ENCODE measurements around the gene RIN2. TPM values are rescaled to one million over a fixed set of nuclear protein-coding genes. Genes with fewer than 3 reads are reported as not detected.

Gene RIN2
- total and polyA plus RNA-seq, 7 experiments from 2014 or later: 0.57 to 20.8 (median 1.3) TPM; not detected in 3

DNA sequence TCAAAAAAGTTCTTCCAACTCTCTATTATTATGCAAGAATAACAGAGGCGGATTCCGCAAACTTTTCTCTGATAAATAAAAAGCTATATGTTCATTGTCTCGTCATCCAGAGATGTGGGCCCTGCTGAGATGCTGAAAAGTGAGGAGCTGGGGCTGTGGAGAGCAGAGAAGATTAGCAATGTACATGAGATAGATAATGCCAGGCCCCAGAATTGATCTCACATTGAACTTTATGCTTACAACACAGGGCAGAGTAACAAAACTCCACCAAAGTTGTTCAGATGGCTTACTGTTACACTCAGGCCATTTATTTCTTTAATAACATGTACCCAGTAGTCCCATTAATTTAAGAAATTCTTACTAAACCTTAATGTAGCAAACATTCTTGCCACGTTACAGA is 32.7 kb upstream of the RIN2 start:
- no peak overlapping the region for H3K4me3 Mint-ChIP-seq
- intact Hi-C loops (cut with micrococcal nuclease): no loop called here
- no peak for DNase-seq
- Histone ChIP-seq H3K27me3 (ENCODE audit: control insufficient read depth in 2 of 2, insufficient read depth in 2 of 2, low read length in 2 of 2) (no peaks in the 10 kb centered on the region), H3K4me3 (ENCODE audit: low read length) (no peak overlapping the region), H3K9me3 (ENCODE audit: control insufficient read depth in 2 of 3, low read length in 3 of 3) (no peaks in the 10 kb centered on the region), H3K27ac (ENCODE audit: low read depth, low read length) (no peak overlapping the region), H3K36me3 (ENCODE audit: control insufficient read depth in 2 of 3, insufficient read depth in 3 of 3, low read length in 3 of 3) (no peaks in the 10 kb centered on the region), H3K4me1 (ENCODE audit: control insufficient read depth in 2 of 2, insufficient read depth in 2 of 2, low read length in 2 of 2) (no peaks in the 10 kb centered on the region)
- H3K27ac Mint-ChIP-seq: no peak overlapping the region
- ChIA-PET POLR2A (no interaction called here), CTCF (no interaction called here)
- no peak for ATAC-seq
- H3K9me3 Mint-ChIP-seq: peaks cover 0 to 2% (median 0%) of the 10 kb centered on the region in 11 donors
- no peaks in the 10 kb centered on the region for H3K4me1 Mint-ChIP-seq
- peaks cover 0 to 7% (median 0%) of the 10 kb centered on the region in 5 donors for H3K27me3 Mint-ChIP-seq
- H3K36me3 Mint-ChIP-seq: no peaks in the 10 kb centered on the region

DNA sequence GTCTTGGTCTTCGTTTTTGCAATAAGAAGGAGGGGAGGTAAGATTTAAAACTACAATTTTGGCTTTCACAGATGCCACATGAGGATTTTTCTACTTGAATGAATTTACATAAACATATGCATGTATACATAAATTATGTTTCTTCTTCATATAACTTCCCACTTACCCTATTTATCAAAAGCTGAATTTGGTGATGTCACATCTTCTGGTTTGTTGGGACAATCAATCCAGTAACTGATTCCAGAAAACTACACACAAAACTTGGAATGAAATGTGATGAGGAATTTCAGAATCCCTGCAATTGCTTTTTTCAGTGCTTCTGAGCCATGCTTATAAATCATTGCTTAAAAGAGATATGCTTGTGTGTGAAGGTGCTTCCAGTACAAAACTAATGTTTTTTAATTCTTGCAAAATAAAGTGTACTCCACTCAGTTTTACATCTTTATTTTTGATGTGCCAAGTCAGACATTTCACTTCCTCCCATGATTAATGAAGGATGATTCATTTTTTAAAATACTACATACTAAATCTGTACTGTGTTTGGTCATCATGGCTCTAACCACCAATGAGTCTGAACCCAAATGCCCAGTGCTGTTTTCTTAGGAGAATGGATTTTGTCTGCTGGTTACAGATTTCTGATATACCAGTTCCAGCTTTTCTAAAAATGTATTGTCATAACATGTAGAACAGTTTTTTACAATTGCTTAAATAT is 32.1 kb upstream of the RIN2 start:
- no peak overlapping the region for H3K27ac Mint-ChIP-seq

DNA sequence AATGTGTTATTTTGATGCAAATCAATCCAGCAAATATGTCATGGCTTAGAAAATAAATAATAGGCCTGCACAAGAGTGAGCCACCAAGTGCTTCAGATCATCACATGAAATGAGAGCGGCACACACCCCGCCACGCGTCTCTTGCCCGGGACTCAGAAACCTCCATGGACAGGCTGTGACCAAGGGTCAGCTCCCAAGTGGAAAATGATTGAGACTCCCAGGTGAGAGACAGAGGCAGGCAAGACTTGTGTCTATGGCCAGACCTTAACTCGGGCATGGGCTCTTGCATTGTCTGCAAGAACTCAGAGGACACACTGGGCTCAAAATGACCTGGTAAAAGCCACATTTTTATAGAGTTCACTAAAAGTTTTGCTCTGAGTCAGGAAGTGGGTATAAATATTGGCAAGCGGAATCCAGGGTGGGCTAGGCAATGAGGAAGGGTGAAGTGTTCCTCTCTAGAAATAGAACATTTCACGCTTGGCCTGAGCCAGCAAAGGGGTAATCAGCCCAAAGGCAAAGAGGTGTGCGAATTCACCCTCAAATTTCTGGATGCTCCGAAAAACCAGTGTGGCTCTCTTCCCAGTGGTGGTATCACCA is 30.7 kb upstream of the RIN2 start:
- ChIA-PET POLR2A (no interaction called here), CTCF (no interaction called here)
- no peak overlapping the region for H3K27ac ChIP-seq (ENCODE audit: low read depth, low read length)
- no peaks in the 10 kb centered on the region for H3K9me3 ChIP-seq (ENCODE audit: control insufficient read depth in 2 of 3, low read length in 3 of 3)
- H3K36me3 Mint-ChIP-seq: no peaks in the 10 kb centered on the region
- peaks cover 0 to 6% (median 0%) of the 10 kb centered on the region in 5 donors for H3K27me3 Mint-ChIP-seq
- no peak for DNase-seq
- H3K4me3 ChIP-seq (ENCODE audit: low read length): no peak overlapping the region
- intact Hi-C loops (cut with micrococcal nuclease): no loop called here
- no peaks in the 10 kb centered on the region for H3K9me3 Mint-ChIP-seq
- H3K27me3 ChIP-seq (ENCODE audit: control insufficient read depth in 2 of 2, insufficient read depth in 2 of 2, low read length in 2 of 2): no peaks in the 10 kb centered on the region
- H3K27ac Mint-ChIP-seq: no peak overlapping the region
- H3K4me3 Mint-ChIP-seq: no peak overlapping the region
- no peaks in the 10 kb centered on the region for H3K4me1 ChIP-seq (ENCODE audit: control insufficient read depth in 2 of 2, insufficient read depth in 2 of 2, low read length in 2 of 2)
- ATAC-seq: no peak
- no peaks in the 10 kb centered on the region for H3K36me3 ChIP-seq (ENCODE audit: control insufficient read depth in 2 of 3, insufficient read depth in 3 of 3, low read length in 3 of 3)
- no peaks in the 10 kb centered on the region for H3K4me1 Mint-ChIP-seq

More for the DNA sequence above, 32.1 kb upstream of the RIN2 start:
- ATAC-seq (peak; percentile 46), DNase-seq (no peak)
- Histone ChIP-seq H3K27ac (ENCODE audit: low read depth, low read length) (no peak overlapping the region), H3K27me3 (ENCODE audit: control insufficient read depth in 2 of 2, insufficient read depth in 2 of 2, low read length in 2 of 2) (no peaks in the 10 kb centered on the region), H3K4me3 (ENCODE audit: low read length) (no peak overlapping the region), H3K9me3 (ENCODE audit: control insufficient read depth in 2 of 3, low read length in 3 of 3) (no peaks in the 10 kb centered on the region), H3K4me1 (ENCODE audit: control insufficient read depth in 2 of 2, insufficient read depth in 2 of 2, low read length in 2 of 2) (no peaks in the 10 kb centered on the region), H3K36me3 (ENCODE audit: control insufficient read depth in 2 of 3, insufficient read depth in 3 of 3, low read length in 3 of 3) (no peaks in the 10 kb centered on the region)
- intact Hi-C loops (cut with micrococcal nuclease): no loop called here
- Mint-ChIP-seq H3K36me3 (no peaks in the 10 kb centered on the region), H3K9me3 (peaks cover 0 to under 1% (median 0%) of the 10 kb centered on the region in 11 donors), H3K27me3 (peaks cover 0 to 6% (median 0%) of the 10 kb centered on the region in 5 donors), H3K4me1 (no peaks in the 10 kb centered on the region), H3K4me3 (no peak overlapping the region)
- ChIA-PET CTCF (interaction anchor here (0.7 kb wide), 1 partner anchor 1782 kb away, joined by 3 read pairs; no protein-coding TSS in a partner anchor), POLR2A (no interaction called here)

DNA sequence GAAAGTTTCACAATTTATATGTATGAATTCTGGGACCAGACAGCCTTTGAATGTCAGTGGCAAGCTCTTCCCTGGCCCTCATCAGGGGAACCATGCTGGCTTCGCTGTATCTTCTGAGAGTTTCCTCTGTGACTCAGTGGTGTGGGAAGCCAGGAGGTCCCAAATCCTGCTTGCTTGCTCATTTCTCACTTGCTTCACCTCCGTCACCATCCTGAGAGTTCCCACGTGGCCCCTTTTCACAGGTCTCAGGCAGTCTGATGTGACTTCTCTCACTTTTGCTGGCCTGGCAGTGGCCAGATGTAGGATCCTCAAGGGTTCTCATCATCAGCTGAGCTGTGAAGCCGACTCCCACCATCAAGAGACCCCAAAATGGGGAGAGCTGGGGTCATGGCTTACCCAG is 28.4 kb upstream of the RIN2 start:
- Mint-ChIP-seq H3K4me3 (no peak overlapping the region), H3K27ac (no peak overlapping the region), H3K27me3 (peaks cover 0 to 11% (median 0%) of the 10 kb centered on the region in 5 donors), H3K4me1 (no peaks in the 10 kb centered on the region), H3K9me3 (no peaks in the 10 kb centered on the region), H3K36me3 (no peaks in the 10 kb centered on the region)
- ATAC-seq (no peak), DNase-seq (no peak)
- H3K27me3 ChIP-seq (ENCODE audit: control insufficient read depth in 2 of 2, insufficient read depth in 2 of 2, low read length in 2 of 2): no peaks in the 10 kb centered on the region
- intact Hi-C loops (cut with micrococcal nuclease): no loop called here
- H3K36me3 ChIP-seq (ENCODE audit: control insufficient read depth in 2 of 3, insufficient read depth in 3 of 3, low read length in 3 of 3): no peaks in the 10 kb centered on the region
- no peaks in the 10 kb centered on the region for H3K4me1 ChIP-seq (ENCODE audit: control insufficient read depth in 2 of 2, insufficient read depth in 2 of 2, low read length in 2 of 2)
- ChIA-PET POLR2A (no interaction called here), CTCF (no interaction called here)
- H3K9me3 ChIP-seq (ENCODE audit: control insufficient read depth in 2 of 3, low read length in 3 of 3): no peaks in the 10 kb centered on the region
- no peak overlapping the region for H3K4me3 ChIP-seq (ENCODE audit: low read length)
- no peak overlapping the region for H3K27ac ChIP-seq (ENCODE audit: low read depth, low read length)

DNA sequence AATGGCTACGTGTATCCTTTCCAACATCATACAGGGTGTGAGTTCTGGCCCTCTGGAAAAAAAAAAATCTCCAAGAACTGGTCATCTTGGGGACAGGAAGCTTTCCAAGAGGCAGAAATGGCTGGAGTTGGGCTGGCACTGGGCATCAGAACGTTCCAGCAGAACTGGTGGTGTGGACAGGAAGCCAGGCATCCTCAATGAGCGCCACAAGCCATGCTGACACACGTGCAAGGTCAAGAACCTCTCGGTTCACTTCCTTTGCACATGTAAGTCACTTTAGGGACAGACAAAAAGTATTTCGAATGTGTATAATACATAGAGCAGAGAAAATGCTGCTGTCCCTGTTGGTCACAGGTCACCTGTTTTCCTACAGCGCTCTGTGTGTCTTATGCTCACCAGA is 27.4 kb upstream of the RIN2 start:
- Mint-ChIP-seq H3K9me3 (no peaks in the 10 kb centered on the region), H3K4me1 (no peaks in the 10 kb centered on the region), H3K27me3 (peaks cover 0 to 13% (median 0%) of the 10 kb centered on the region in 5 donors), H3K4me3 (no peak overlapping the region), H3K36me3 (no peaks in the 10 kb centered on the region), H3K27ac (no peak overlapping the region)
- ChIA-PET POLR2A (no interaction called here), CTCF (interaction anchor here (0.6 kb wide), 1 partner anchor 1098 kb away, joined by 3 read pairs; no protein-coding TSS in a partner anchor)
- Histone ChIP-seq H3K27ac (ENCODE audit: low read depth, low read length) (no peak overlapping the region), H3K4me3 (ENCODE audit: low read length) (no peak overlapping the region), H3K9me3 (ENCODE audit: control insufficient read depth in 2 of 3, low read length in 3 of 3) (no peaks in the 10 kb centered on the region), H3K27me3 (ENCODE audit: control insufficient read depth in 2 of 2, insufficient read depth in 2 of 2, low read length in 2 of 2) (no peaks in the 10 kb centered on the region), H3K4me1 (ENCODE audit: control insufficient read depth in 2 of 2, insufficient read depth in 2 of 2, low read length in 2 of 2) (no peaks in the 10 kb centered on the region), H3K36me3 (ENCODE audit: control insufficient read depth in 2 of 3, insufficient read depth in 3 of 3, low read length in 3 of 3) (no peaks in the 10 kb centered on the region)
- DNase-seq (no peak), ATAC-seq (no peak)
- intact Hi-C loops (cut with micrococcal nuclease): no loop called here

DNA sequence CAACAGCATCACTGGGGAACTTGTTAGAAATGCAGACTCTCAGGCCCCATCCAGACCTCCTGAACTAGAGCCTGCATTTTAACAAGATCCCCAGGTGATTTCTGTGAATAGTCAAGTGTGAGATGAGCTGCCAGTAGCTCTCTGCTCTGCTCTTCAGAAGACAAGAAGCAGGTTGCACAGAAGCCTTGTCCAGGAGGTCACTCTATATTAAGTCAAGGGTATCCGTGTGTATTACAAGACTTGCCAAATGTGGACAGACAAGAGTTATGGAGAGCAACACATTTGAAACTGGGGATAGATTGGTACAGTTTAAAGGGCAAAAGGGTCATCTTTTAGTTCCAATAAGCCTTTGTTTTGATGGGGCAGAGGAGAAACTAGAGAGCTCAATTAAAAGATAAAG is 23.2 kb upstream of the RIN2 start:
- H3K9me3 ChIP-seq (ENCODE audit: control insufficient read depth in 2 of 3, low read length in 3 of 3): no peaks in the 10 kb centered on the region
- ChIA-PET CTCF (no interaction called here), POLR2A (no interaction called here)
- intact Hi-C loops (cut with micrococcal nuclease): no loop called here
- no peaks in the 10 kb centered on the region for H3K4me1 ChIP-seq (ENCODE audit: control insufficient read depth in 2 of 2, insufficient read depth in 2 of 2, low read length in 2 of 2)
- H3K27ac Mint-ChIP-seq: no peak overlapping the region
- ATAC-seq (no peak), DNase-seq (no peak)
- H3K4me1 Mint-ChIP-seq: peaks cover 0 to 2% (median 0%) of the 10 kb centered on the region in 7 donors
- H3K36me3 ChIP-seq (ENCODE audit: control insufficient read depth in 2 of 3, insufficient read depth in 3 of 3, low read length in 3 of 3): no peaks in the 10 kb centered on the region
- no peak overlapping the region for H3K4me3 ChIP-seq (ENCODE audit: low read length)
- H3K4me3 Mint-ChIP-seq: no peak overlapping the region
- no peaks in the 10 kb centered on the region for H3K27me3 ChIP-seq (ENCODE audit: control insufficient read depth in 2 of 2, insufficient read depth in 2 of 2, low read length in 2 of 2)
- H3K27me3 Mint-ChIP-seq: peaks cover 0 to 16% (median 3%) of the 10 kb centered on the region in 5 donors
- H3K27ac ChIP-seq (ENCODE audit: low read depth, low read length): no peak overlapping the region
- H3K9me3 Mint-ChIP-seq: peaks cover 0 to 2% (median 0%) of the 10 kb centered on the region in 11 donors
- no peaks in the 10 kb centered on the region for H3K36me3 Mint-ChIP-seq

DNA sequence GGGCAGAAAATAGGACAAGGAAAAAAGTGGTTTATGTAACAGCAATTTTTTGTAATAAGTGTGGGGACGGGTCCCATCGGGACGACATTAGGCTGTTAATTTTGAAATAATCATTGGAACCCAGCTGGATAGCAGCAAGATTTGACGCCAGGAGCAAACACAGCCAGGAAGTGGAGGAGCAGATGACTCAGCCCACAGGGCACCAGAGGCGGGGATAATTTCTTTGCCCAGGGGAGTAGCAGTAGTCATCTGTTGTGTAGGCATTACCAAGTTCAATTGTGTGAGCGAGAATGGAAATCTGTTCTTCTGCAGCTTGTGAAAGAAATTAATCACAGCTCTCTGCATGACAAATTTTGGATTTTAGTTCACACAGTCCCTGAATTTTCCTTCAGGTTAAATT is 22.6 kb upstream of the RIN2 start:
- ATAC-seq (peak; percentile 85), DNase-seq (no peak)
- H3K9me3 Mint-ChIP-seq: peaks cover 0 to 2% (median 0%) of the 10 kb centered on the region in 11 donors
- intact Hi-C loops (cut with micrococcal nuclease): no loop called here
- H3K36me3 ChIP-seq (ENCODE audit: control insufficient read depth in 2 of 3, insufficient read depth in 3 of 3, low read length in 3 of 3): no peaks in the 10 kb centered on the region
- H3K4me1 ChIP-seq (ENCODE audit: control insufficient read depth in 2 of 2, insufficient read depth in 2 of 2, low read length in 2 of 2): no peaks in the 10 kb centered on the region
- H3K4me1 Mint-ChIP-seq: peaks cover 0 to 2% (median 0%) of the 10 kb centered on the region in 7 donors
- POLR2A ChIA-PET: no interaction called here
- no peaks in the 10 kb centered on the region for H3K27me3 ChIP-seq (ENCODE audit: control insufficient read depth in 2 of 2, insufficient read depth in 2 of 2, low read length in 2 of 2)
- H3K4me3 ChIP-seq (ENCODE audit: low read length): no peak overlapping the region
- no peaks in the 10 kb centered on the region for H3K36me3 Mint-ChIP-seq
- H3K4me3 Mint-ChIP-seq: no peak overlapping the region
- H3K27me3 Mint-ChIP-seq: peaks cover 0 to 20% (median 3%) of the 10 kb centered on the region in 5 donors
- H3K27ac ChIP-seq (ENCODE audit: low read depth, low read length): no peak overlapping the region
- H3K9me3 ChIP-seq (ENCODE audit: control insufficient read depth in 2 of 3, low read length in 3 of 3): no peaks in the 10 kb centered on the region
- CTCF ChIA-PET: no interaction called here
- no peak overlapping the region for H3K27ac Mint-ChIP-seq

Data from naive thymus-derived CD4-positive, alpha-beta T cell (primary cell).